Osteoblast (primary cell): Measurements from ENCODE around the gene CBX4. TPM values are rescaled to one million over a fixed set of nuclear protein-coding genes. Genes with fewer than 3 reads are reported as not detected.
A peak's percentile ranks its signal among the peaks of the same experiment; 100 is the strongest.

Source experiments
- DNase-seq: peaks from one replicate; pipeline ENCODE4 v3.0.0; 2011; ENCODE audit warnings: low spot score, mixed read lengths; ENCODE audit not compliant: insufficient read length; ENCODE audit errors: missing footprints
- H2AFZ ChIP-seq: 2 replicates; pipeline ENCODE4 v1.6.0; 2011; ENCODE audit warnings: mild to moderate bottlenecking, low read length
- H3K27ac ChIP-seq: 2 replicates; pipeline ENCODE4 v1.5.1; 2011; ENCODE audit warnings: mild to moderate bottlenecking, low read depth, low read length, moderate library complexity
- H3K27me3 ChIP-seq: 2 replicates; pipeline ENCODE4 v1.6.0; 2012; ENCODE audit warnings: mild to moderate bottlenecking, control low read depth, inconsistent platforms, low read length, moderate library complexity; ENCODE audit not compliant: insufficient read depth
- H3K36me3 ChIP-seq: 2 replicates; pipeline ENCODE4 v1.5.1; 2011; ENCODE audit warnings: mild to moderate bottlenecking, low read length, control low read depth, moderate library complexity; ENCODE audit not compliant: insufficient read depth
- H3K4me1 ChIP-seq: 2 replicates; pipeline ENCODE4 v1.5.1; 2011; ENCODE audit warnings: mild to moderate bottlenecking, low read length, control low read depth, moderate library complexity; ENCODE audit not compliant: insufficient read depth
- H3K4me2 ChIP-seq: 2 replicates; pipeline ENCODE4 v1.6.0; 2011; ENCODE audit warnings: mild to moderate bottlenecking, low read length; ENCODE audit not compliant: insufficient read depth
- H3K4me3 ChIP-seq: fragments of 200-600 bp; sonication (generic); 3 replicates; pipeline ENCODE4 v1.5.1; 2012; ENCODE audit warnings: mild to moderate bottlenecking, low read length, inconsistent platforms; ENCODE audit not compliant: insufficient read depth
- H3K79me2 ChIP-seq: 2 replicates; pipeline ENCODE4 v1.6.0; 2012; ENCODE audit warnings: mild to moderate bottlenecking, low read length, control low read depth, inconsistent platforms; ENCODE audit not compliant: insufficient read depth
- H3K9me3 ChIP-seq: 2 replicates; pipeline ENCODE4 v1.5.1; 2011; ENCODE audit warnings: low read depth, low read length, control low read depth
- H4K20me1 ChIP-seq: 2 replicates; pipeline ENCODE4 v1.6.0; 2012; ENCODE audit warnings: mild to moderate bottlenecking, low read length, control low read depth; ENCODE audit not compliant: insufficient read depth
- total RNA-seq: library from RNA; depleted of rRNA; stranded (reverse); fragments of >200 nt; gene quantifications from 2 replicates; pipeline ENCODE4 v1.2.3, GENCODE V29; 2012
- TF ChIP-seq, protein P1 (sequence below): IDR thresholded peaks from 2 replicates; pipeline ENCODE4 v1.5.1; 2011; ENCODE audit warnings: mild to moderate bottlenecking, low read depth, low read length, moderate library complexity; ENCODE audit errors: extremely low read depth

The CBX4 gene
- total RNA-seq, 1 donor: 22.1 TPM

GRCh38 chr17:79792984-79793923, 46.0 kb downstream of the CBX4 start:
- Histone ChIP-seq H3K4me2 (peak overlapping the region; percentile 68), H3K79me2 (no peaks in the 10 kb centered on the region), H3K9me3 (no peaks in the 10 kb centered on the region), H3K27ac (no peak overlapping the region), H2AFZ (no peak overlapping the region), H3K27me3 (peaks cover 47% of the 10 kb centered on the region), H3K36me3 (no peaks in the 10 kb centered on the region), H3K4me1 (peaks cover 10% of the 10 kb centered on the region), H3K4me3 (peak overlapping the region; percentile 58), H4K20me1 (peaks cover 6% of the 10 kb centered on the region)
- TF ChIP-seq, protein P1, sequence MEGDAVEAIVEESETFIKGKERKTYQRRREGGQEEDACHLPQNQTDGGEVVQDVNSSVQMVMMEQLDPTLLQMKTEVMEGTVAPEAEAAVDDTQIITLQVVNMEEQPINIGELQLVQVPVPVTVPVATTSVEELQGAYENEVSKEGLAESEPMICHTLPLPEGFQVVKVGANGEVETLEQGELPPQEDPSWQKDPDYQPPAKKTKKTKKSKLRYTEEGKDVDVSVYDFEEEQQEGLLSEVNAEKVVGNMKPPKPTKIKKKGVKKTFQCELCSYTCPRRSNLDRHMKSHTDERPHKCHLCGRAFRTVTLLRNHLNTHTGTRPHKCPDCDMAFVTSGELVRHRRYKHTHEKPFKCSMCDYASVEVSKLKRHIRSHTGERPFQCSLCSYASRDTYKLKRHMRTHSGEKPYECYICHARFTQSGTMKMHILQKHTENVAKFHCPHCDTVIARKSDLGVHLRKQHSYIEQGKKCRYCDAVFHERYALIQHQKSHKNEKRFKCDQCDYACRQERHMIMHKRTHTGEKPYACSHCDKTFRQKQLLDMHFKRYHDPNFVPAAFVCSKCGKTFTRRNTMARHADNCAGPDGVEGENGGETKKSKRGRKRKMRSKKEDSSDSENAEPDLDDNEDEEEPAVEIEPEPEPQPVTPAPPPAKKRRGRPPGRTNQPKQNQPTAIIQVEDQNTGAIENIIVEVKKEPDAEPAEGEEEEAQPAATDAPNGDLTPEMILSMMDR: no peak
- DNase-seq: peak; percentile 94

DNA sequence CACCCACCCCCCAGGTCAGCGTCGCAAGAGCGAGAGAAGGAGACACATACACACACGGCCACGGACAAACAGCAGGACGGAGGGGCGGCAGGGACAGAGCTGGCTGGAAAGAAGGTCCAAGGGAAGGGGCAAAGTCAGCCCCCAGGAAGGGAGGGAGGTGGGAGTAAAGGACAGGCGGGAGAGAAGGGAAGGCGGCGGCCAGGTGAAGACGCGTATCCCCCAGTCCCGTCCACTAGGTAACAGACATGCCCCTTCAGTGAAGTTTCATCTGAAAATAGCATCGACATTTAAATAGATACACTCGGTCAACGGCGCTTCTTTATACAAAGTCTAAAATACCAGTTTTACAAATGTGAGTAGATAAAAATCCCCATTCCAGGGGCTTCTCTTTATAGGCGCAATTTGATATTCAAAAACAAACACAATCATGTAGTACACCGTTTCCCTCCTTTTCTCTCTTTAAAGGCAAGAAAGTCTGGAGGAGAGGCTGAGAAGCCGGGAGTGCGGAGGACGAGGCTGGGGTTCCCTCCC, 46.8 kb downstream of the CBX4 start:
- Histone ChIP-seq H3K36me3 (no peaks in the 10 kb centered on the region), H3K79me2 (no peaks in the 10 kb centered on the region), H3K4me3 (no peak overlapping the region), H3K4me2 (peak overlapping the region; percentile 68), H2AFZ (no peak overlapping the region), H3K27me3 (peaks cover 43% of the 10 kb centered on the region), H3K27ac (no peak overlapping the region), H4K20me1 (peaks cover 6% of the 10 kb centered on the region), H3K4me1 (peaks cover 5% of the 10 kb centered on the region), H3K9me3 (no peaks in the 10 kb centered on the region)
- DNase-seq: peak; percentile 89
- TF ChIP-seq, protein P1: no peak

- Histone ChIP-seq H2AFZ (no peak overlapping the region), H4K20me1 (peaks cover 6% of the 10 kb centered on the region), H3K79me2 (no peaks in the 10 kb centered on the region), H3K9me3 (no peaks in the 10 kb centered on the region), H3K27me3 (peaks cover 49% of the 10 kb centered on the region), H3K4me3 (no peak overlapping the region), H3K27ac (no peak overlapping the region), H3K4me2 (no peak overlapping the region), H3K4me1 (peaks cover 5% of the 10 kb centered on the region), H3K36me3 (no peaks in the 10 kb centered on the region)
- DNase-seq: no peak
- TF ChIP-seq, protein P1: no peak
Observed at GRCh38 chr17:79791735-79792161, 47.5 kb downstream of the CBX4 start.
